ENCODE measurements around the gene COG3. TPM values are rescaled to one million over a fixed set of nuclear protein-coding genes. Genes with fewer than 3 reads are reported as not detected.

COG3 gene
- total and polyA plus RNA-seq, 7 donors: 22.9 to 30.7 (median 28.0) TPM

DNA sequence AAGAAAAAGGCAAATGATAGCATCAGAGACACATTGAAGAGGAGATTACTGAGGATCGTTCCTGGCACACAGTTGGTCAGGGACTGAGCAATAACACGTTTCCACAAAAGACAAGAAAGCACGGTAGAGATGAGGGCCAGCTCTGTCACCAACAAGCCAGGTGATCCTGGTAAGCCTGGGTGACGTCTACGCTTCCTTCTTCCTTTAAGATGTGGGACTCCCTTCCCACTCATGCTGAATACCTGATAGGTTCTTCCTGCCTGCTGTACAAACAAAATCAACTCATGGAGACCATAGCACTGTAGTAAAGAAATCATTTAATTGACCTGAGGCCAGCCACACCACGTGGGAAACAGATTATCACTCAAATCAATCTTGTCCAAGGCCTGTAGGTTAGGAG, 19.7 kb upstream of the COG3 start:
- WGBS, 2 donors: 29 to 74% methylated on average over 6 of the region's 6 CpGs
- TF ChIP-seq POLR2A (IDR thresholded peaks at IDR 0.05): no peak
- no peak for TF ChIP-seq POLR2AphosphoS5 (IDR thresholded peaks at IDR 0.05)
- TF ChIP-seq EP300 (IDR thresholded peaks at IDR 0.05): no peak
- TF ChIP-seq CTCF (IDR thresholded peaks at IDR 0.05): no peak
- Histone ChIP-seq H3K36me3 (no peaks in the 10 kb centered on the region), H3K4me1 (peaks cover 0 to 15% (median 0%) of the 10 kb centered on the region in 4 donors), H3K4me3 (no peak overlapping the region), H3K27me3 (peaks cover 0 to 7% (median 0%) of the 10 kb centered on the region in 3 donors), H3K27ac (no peak overlapping the region), H3K9me3 (no peaks in the 10 kb centered on the region)
- intact Hi-C loops (cut with DNase I): no loop called here
- DNase-seq: no peak

- H3K36me3 ChIP-seq: no peaks in the 10 kb centered on the region
- peaks cover 0 to 5% (median 0%) of the 10 kb centered on the region in 4 donors for H3K4me1 ChIP-seq
- intact Hi-C loops (cut with DNase I): no loop called here
- peaks cover 0 to 7% (median 0%) of the 10 kb centered on the region in 3 donors for H3K27me3 ChIP-seq
- H3K27ac ChIP-seq: no peak overlapping the region
- WGBS, 2 donors: 85% methylated on average over 7 of the region's 7 CpGs
- TF ChIP-seq POLR2A (IDR thresholded peaks at IDR 0.05) (no peak), EP300 (IDR thresholded peaks at IDR 0.05) (no peak), CTCF (IDR thresholded peaks at IDR 0.05) (no peak), POLR2AphosphoS5 (IDR thresholded peaks at IDR 0.05) (no peak)
- H3K4me3 ChIP-seq: no peak overlapping the region
- DNase-seq: no peak
- no peaks in the 10 kb centered on the region for H3K9me3 ChIP-seq
Observed at GRCh38 chr13:45446181-45446580, 18.6 kb upstream of the COG3 start.

DNA sequence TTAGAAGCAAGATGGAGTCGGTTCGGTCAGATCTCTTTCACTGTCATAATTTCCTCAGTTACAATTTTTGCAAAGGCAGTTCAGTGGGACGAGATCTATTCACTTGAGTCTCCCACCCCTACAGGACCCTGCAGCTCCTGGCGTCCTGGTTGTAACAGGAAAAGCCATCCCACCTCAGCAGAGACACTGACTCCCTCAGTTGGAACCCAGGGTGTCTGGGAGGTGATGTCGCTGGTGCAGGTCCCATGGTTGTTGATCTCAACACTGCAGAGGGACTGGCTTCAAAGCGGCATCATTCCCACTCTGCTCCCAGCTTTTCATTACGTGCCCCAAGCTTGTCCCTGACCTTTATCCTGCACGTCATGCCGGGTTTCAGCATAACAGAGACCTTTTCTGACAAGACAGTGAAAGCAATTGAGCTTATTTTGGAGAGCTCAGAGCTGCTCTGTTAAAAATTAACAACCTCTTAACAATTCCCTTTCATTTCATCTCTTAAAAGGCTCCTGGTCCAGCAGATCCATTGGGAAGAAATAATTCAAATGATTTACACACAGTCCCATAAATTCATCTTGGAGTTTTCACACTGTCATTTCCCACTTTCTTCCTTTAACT, 17.6 kb upstream of the COG3 start:
- Histone ChIP-seq H3K27ac (no peak overlapping the region), H3K4me3 (no peak overlapping the region), H3K4me1 (no peaks in the 10 kb centered on the region), H3K36me3 (no peaks in the 10 kb centered on the region), H3K9me3 (no peaks in the 10 kb centered on the region), H3K27me3 (peaks cover 0 to 7% (median 0%) of the 10 kb centered on the region in 3 donors)
- intact Hi-C loops (cut with DNase I): no loop called here
- TF ChIP-seq POLR2A (IDR thresholded peaks at IDR 0.05): no peak
- 37 to 68% methylated on average over 9 of the region's 9 CpGs for WGBS, 2 donors
- DNase-seq: no peak

- H3K36me3 ChIP-seq: no peaks in the 10 kb centered on the region
- no peaks in the 10 kb centered on the region for H3K4me1 ChIP-seq
- WGBS, 2 donors: 91 to 93% methylated on average over 1 of the region's 1 CpG
- DNase-seq: no peak
- H3K27me3 ChIP-seq: peaks cover 0 to 7% (median 0%) of the 10 kb centered on the region in 3 donors
- TF ChIP-seq POLR2AphosphoS5 (IDR thresholded peaks at IDR 0.05) (no peak), EP300 (IDR thresholded peaks at IDR 0.05) (no peak), POLR2A (IDR thresholded peaks at IDR 0.05) (no peak), CTCF (IDR thresholded peaks at IDR 0.05) (no peak)
- no peaks in the 10 kb centered on the region for H3K9me3 ChIP-seq
- intact Hi-C loops (cut with DNase I): no loop called here
- H3K4me3 ChIP-seq: no peak overlapping the region
- no peak overlapping the region for H3K27ac ChIP-seq
Observed at GRCh38 chr13:45448965-45449559, 15.7 kb upstream of the COG3 start.

GRCh38 chr13:45451282-45451681, 13.5 kb upstream of the COG3 start:
- TF ChIP-seq EP300 (IDR thresholded peaks at IDR 0.05): no peak
- no peak for TF ChIP-seq CTCF (IDR thresholded peaks at IDR 0.05)
- TF ChIP-seq POLR2A (IDR thresholded peaks at IDR 0.05): no peak
- no peak for TF ChIP-seq POLR2AphosphoS5 (IDR thresholded peaks at IDR 0.05)
- no peaks in the 10 kb centered on the region for H3K36me3 ChIP-seq
- no peak overlapping the region for H3K27ac ChIP-seq
- no peaks in the 10 kb centered on the region for H3K9me3 ChIP-seq
- intact Hi-C loops (cut with DNase I): no loop called here
- 91 to 96% methylated on average over 4 of the region's 4 CpGs for WGBS, 2 donors
- DNase-seq: no peak
- H3K4me3 ChIP-seq: no peak overlapping the region
- H3K27me3 ChIP-seq: peaks cover 0 to 7% (median 0%) of the 10 kb centered on the region in 3 donors
- no peaks in the 10 kb centered on the region for H3K4me1 ChIP-seq
